Germinal center (tissue), 1 donor: ENCODE measurements around the gene HBA2.
"Not testable (repeated sequence)": the region's sequence is repeated elsewhere in the genome, so short reads cannot be mapped to it uniquely, and the experiment has no call there.

Experiments used
- DNase-seq: peaks from one replicate; pipeline ENCODE4 v3.0.0; 2012; ENCODE audit warnings: mixed read lengths, low spot score

Gene HBA2

GRCh38 chr16:172374-172941 lies at the start of gene HBA2:
Gene HBA2 (plus strand): TSS chr16:172876. CDS start chr16:172913, 37 bp downstream.
- not testable (repeated sequence) for DNase-seq

DNA sequence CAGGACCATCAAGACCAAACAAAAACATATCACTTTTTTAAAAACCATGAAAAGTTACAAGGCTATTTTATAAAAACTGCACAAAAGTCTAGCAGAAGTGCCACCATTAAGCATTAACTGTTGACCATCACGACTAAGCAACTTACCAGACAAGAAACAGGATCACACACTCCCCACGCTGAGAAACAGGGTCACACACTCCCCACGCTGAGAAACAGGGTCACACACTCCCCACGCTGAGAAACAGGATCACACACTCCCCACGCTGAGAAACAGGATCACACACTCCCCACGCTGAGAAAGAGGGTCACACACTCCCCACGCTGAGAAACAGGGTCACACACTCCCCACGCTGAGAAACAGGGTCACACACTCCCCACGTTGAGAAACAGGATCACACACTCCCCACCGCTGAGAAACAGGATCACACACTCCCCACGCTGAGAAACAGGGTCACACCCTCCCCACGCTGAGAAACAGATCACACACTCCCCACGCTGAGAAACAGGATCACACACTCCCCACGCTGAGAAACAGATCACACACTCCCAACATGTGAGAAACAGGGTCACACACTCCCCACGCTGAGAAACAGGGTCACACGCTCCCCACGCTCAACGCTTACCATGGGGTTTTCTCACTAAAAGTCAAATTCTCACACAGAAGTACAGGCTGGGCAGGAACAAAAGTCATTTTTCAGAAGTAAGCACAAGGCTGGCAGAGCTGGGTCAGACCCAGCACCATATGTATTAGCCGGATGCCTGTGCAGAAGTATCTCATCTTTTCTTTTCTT lies 48.9 kb upstream of the HBA2 start:
- DNase-seq, result not testable (repeated sequence)

DNA sequence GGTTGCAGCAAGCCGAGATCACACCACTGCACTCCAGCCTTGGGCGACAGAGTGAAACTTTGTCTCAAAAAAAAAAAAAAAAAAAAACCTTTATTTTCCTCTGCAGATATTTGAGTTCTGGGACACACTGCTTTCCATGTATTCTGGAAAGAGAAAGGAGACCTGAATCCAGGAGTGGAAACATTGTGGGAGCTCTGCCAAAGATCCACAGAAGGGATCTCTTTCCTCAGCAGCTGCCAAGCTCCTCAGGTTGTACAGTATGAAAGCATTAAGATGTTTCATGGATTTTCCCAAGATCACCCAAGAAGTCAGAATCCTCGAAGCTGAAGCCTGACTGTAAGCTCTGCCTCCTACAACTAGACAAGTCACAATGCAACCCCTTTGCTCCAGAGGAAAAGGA lies 47.7 kb upstream of the HBA2 start:
- no peak for DNase-seq

DNA sequence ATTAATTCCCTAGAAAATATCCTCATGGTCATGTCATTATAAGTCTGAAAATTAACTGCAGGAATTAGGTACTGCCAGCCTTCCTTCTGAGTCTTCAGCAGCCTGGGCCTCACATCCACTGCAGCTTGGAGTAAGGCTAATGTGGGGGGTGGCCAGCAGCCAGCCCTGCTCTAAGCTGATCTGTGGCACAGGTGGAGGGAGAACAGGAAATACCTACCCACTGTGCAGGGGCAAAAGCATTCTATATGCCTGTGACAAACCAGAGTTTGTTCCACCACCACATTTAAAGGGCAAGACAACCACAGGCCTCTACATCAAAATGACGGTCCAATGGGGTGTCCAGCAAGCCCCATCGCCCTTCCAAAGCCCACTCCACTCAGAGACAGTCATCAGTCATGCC lies 43.6 kb upstream of the HBA2 start:
- DNase-seq, result no peak

GRCh38 chr16:130533-131173 lies 42.0 kb upstream of the HBA2 start:
- no peak for DNase-seq

- DNase-seq, result no peak
These were observed 40.6 kb upstream of the HBA2 start for GRCh38 chr16:132120-132519.

GRCh38 chr16:133716-134115 lies 39.0 kb upstream of the HBA2 start:
- no peak for DNase-seq

GRCh38 chr16:138049-138417 lies 34.6 kb upstream of the HBA2 start:
- DNase-seq, result peak; percentile 39

DNA sequence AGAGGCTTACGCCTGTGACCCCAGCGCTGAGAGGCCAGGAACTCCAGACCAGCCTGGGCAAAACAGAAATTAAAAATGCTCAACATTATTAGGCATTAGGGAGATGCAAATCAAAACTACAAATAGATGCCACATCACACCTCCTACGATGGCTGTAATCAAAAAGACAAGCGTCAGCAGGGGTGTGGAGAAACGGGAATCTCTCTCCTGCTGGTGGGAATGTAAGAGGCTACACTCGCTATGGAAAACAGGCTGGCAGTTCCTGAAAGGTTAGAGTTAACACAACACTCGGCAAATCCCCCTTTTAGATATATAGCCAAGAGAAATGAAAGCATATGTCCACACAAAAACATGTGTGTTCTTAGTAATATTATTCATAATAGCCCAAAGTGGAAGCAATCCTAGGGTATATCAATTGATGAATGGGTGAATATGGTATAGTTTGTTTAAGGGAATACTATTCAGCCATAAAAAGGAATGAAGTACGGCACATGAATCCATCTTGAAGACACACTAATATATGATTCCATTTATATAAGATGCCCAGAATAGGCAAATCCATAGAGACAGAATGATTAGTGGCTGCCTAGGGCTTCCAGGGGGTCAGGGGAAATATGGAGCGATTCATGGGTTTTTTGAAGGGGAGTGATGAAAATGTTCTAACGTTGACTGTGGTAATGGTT lies 32.4 kb upstream of the HBA2 start:
- no peak for DNase-seq

DNA sequence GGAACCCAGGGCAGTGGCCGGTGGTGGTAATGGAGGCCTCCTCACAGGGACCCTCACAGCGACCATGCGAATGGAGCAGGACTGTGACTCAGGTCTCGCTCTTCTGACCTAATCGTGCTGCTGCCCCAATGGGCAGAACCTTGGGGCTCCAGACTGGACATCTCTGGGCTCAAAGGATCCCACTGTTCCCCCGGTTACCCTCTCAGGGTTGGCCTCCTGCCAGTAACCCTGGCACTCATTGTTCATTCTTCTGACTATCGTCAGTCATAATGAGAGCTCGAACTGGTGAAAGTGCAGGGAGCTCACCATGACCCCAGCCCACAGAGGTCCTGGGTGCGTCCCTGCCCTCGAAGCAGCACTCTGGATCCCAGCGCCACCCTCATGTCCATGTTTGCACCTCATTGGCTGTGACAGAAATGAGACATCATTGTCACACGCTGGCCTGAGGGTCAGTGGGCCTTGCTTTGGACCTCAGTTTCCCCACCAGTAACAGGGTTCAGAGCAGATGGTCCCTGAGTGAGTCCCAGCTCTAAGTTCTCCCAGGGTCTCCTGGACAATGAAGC lies 30.2 kb upstream of the HBA2 start:
- no peak for DNase-seq

DNA sequence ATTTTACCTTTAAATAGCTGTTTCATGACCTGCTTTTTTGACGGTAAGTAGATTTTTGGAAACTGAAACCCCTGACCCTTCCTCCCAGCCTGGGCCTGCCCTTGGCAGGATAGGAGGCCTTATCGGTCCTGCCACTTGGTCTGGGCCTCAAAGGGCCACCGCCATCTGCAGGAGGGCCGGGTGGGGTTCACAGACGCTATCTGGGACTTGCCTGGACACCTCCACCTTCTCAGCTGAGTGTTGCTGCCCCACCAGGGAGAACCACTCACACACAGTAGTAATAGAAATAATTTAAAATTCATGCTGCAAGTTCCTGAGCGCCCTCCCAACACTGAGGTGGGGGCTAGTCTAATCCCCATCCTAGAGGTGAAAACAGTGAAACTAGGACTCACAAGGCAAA lies 29.6 kb upstream of the HBA2 start:
- DNase-seq, result no peak

- no peak for DNase-seq
These were observed 29.2 kb upstream of the HBA2 start for GRCh38 chr16:143456-143855.

DNA sequence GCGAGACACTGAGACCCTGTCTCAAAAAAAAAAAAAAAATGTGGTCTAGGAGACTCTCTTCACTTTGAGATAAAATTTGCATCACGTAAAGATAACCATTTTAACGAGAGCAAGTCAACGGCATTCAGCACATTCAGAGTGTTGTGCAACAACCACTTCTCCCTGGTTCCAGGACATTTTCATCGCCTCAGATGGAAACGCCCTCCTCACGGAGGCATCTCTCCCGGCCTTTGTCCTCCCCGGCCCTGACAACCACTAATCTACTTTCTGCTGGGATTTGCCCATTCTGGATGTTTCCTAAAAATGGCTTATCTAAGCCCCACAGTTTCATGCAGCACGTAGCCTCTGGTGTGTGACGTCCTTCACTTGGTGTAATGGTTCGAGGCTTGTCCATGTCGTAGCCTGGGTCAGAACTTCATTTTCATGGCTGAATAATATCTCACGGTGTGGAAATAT lies 27.9 kb upstream of the HBA2 start:
- no peak for DNase-seq

GRCh38 chr16:146646-147045 lies 26.0 kb upstream of the HBA2 start:
- no peak for DNase-seq

- no peak for DNase-seq
These were observed 23.5 kb upstream of the HBA2 start for GRCh38 chr16:149024-149660.

- no peak for DNase-seq
These were observed 20.2 kb upstream of the HBA2 start, which contains the start of gene HBZ for GRCh38 chr16:152141-153128. Gene HBZ (plus strand): TSS chr16:152644. CDS start chr16:152910, 266 bp downstream.

GRCh38 chr16:153129-153521 lies 19.6 kb upstream of the HBA2 start:
- DNase-seq, result not testable (repeated sequence)

GRCh38 chr16:153550-154216 lies 19.0 kb upstream of the HBA2 start:
- not testable (repeated sequence) for DNase-seq

- DNase-seq, result no peak
These were observed 18.3 kb upstream of the HBA2 start for GRCh38 chr16:154217-155030.
